Suprapubic skin (tissue), 3 donors: ENCODE measurements around the gene ABCB11.

Experiments used
- POLR2AphosphoS5 ChIP-seq, 3 donors: sonication (generic); formaldehyde crosslinking; IDR thresholded peaks; one replicate each; pipeline ENCODE4 v1.6.1; 2017; ENCODE audit warnings: antibody characterized with exemption in 3 of 3
- TF ChIP-seq, protein P1 (sequence below), 2 donors: fragments of 200-600 bp in 1 of 2; fragments of 450-650 bp in 1 of 2; sonication (generic) in 1 of 2; IDR thresholded peaks; one replicate each; pipeline ENCODE4 v1.5.1; 2016 to 2019; ENCODE audit warnings: antibody characterized with exemption in 2 of 2, mild to moderate bottlenecking in 1 of 2, moderate library complexity in 1 of 2

DNA sequence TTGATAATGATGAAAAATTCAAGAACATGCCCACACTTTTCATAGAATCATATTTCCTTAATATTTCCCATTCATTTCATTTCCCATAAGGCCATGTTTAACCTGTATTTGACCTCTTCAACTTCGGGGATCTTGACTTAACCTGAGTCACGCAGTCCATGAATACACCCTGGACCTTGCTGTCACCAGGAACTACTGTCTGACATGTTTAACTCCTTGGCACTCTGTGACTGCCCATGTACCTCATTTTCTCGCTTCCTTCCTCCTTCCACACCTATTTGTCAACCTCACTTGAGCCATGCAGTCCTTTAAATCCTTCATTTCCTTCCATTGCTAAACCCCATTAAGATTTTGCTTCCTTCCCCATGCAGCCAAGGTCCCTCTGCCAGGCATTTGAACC lies 16.3 kb downstream of the ABCB11 start:
- TF ChIP-seq, protein P1, sequence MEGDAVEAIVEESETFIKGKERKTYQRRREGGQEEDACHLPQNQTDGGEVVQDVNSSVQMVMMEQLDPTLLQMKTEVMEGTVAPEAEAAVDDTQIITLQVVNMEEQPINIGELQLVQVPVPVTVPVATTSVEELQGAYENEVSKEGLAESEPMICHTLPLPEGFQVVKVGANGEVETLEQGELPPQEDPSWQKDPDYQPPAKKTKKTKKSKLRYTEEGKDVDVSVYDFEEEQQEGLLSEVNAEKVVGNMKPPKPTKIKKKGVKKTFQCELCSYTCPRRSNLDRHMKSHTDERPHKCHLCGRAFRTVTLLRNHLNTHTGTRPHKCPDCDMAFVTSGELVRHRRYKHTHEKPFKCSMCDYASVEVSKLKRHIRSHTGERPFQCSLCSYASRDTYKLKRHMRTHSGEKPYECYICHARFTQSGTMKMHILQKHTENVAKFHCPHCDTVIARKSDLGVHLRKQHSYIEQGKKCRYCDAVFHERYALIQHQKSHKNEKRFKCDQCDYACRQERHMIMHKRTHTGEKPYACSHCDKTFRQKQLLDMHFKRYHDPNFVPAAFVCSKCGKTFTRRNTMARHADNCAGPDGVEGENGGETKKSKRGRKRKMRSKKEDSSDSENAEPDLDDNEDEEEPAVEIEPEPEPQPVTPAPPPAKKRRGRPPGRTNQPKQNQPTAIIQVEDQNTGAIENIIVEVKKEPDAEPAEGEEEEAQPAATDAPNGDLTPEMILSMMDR (IDR thresholded peaks at IDR 0.05), result no peak
- TF ChIP-seq POLR2AphosphoS5 (IDR thresholded peaks at IDR 0.05), result no peak
